ENCODE measurements around the gene RILP. TPM values are rescaled to one million over a fixed set of nuclear protein-coding genes. Genes with fewer than 3 reads are reported as not detected.

Gene RILP
- total RNA-seq, 4 donors from 2014 or later: 1.5 to 13.3 (median 8.5) TPM

DNA sequence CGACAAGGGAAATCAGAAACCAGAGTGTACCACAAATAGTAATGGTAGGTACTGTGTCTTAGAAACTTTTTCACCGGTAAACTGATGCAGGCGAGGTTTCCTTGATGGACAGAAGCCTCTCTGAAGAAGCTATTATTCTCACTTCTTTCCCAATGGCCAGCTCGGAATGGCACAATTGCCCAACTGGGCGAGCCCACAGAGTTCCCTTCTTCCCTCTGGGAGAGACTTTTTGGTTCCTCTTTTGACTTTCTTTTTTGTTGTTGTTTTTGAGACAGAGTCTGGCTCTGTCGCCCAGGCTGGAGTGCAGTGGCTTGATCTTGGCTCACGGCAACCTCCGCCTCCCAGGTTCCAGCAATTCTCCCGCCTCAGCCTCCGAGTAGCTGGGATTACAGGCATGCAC lies 38.0 kb downstream of the RILP start:
- H3K36me3 ChIP-seq: no peaks in the 10 kb centered on the region
- intact Hi-C loops (cut with DNase I; ENCODE audit: low total_unique reads): no loop called here
- no peaks in the 10 kb centered on the region for H3K4me1 ChIP-seq
- TF ChIP-seq POLR2A (IDR thresholded peaks at IDR 0.05) (no peak), CTCF (IDR thresholded peaks at IDR 0.05) (no peak)
- H3K9me3 ChIP-seq: no peaks in the 10 kb centered on the region
- H3K27me3 ChIP-seq: no peaks in the 10 kb centered on the region
- H3K4me3 ChIP-seq: no peak overlapping the region
- peak overlapping the region in 1 of 2 donors; percentile 15 for H3K27ac ChIP-seq
- no peak for DNase-seq

GRCh38 chr17:1608676-1609075 lies 41.0 kb downstream of the RILP start:
- DNase-seq: no peak
- TF ChIP-seq CTCF (IDR thresholded peaks at IDR 0.05) (no peak), POLR2A (IDR thresholded peaks at IDR 0.05) (no peak)
- no peaks in the 10 kb centered on the region for H3K27me3 ChIP-seq
- no peaks in the 10 kb centered on the region for H3K9me3 ChIP-seq
- no peaks in the 10 kb centered on the region for H3K36me3 ChIP-seq
- no peak overlapping the region for H3K4me3 ChIP-seq
- intact Hi-C loops (cut with DNase I; ENCODE audit: low total_unique reads): no loop called here
- no peak overlapping the region for H3K27ac ChIP-seq
- no peaks in the 10 kb centered on the region for H3K4me1 ChIP-seq

GRCh38 chr17:1607971-1608320 lies 41.7 kb downstream of the RILP start:
- TF ChIP-seq CTCF (IDR thresholded peaks at IDR 0.05): no peak
- TF ChIP-seq POLR2A (IDR thresholded peaks at IDR 0.05): no peak
- Histone ChIP-seq H3K4me3 (no peak overlapping the region), H3K36me3 (no peaks in the 10 kb centered on the region), H3K9me3 (no peaks in the 10 kb centered on the region), H3K4me1 (no peaks in the 10 kb centered on the region), H3K27ac (no peak overlapping the region), H3K27me3 (no peaks in the 10 kb centered on the region)
- DNase-seq: no peak
- intact Hi-C loops (cut with DNase I; ENCODE audit: low total_unique reads): no loop called here

DNA sequence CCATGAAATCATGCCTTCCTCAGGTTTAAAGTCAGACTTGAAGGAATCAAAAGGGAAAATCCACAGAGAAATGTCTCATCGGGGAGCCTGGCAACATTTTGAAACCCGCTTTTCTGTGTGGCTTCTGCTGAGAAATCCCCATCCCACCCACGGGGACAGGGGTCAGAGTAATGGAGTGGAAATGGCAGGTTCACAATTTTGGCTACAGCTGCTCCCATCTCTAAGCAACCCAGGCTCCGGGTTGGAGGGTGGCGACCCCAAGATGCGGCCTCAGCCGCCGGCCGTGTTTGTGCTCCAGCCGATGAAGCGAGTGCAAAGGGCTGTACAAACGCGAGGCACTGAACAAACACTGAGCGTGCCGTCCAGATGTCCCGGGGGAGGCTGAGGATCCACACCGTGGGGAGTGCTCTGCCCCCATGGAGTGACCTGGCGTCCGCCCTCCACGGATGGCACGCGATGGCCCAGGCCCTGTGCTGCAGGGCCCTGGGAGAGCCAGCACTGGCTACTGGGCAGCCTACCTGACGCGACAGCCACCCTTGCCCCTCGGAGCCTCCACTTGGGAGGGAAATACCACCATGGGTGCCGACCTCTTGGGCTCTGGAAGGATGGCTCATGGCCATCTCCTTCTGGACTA lies 43.2 kb downstream of the RILP start:
- H3K27ac ChIP-seq: no peak overlapping the region
- TF ChIP-seq POLR2A (IDR thresholded peaks at IDR 0.05) (no peak), CTCF (IDR thresholded peaks at IDR 0.05) (no peak)
- intact Hi-C loops (cut with DNase I; ENCODE audit: low total_unique reads): no loop called here
- H3K4me1 ChIP-seq: no peaks in the 10 kb centered on the region
- no peaks in the 10 kb centered on the region for H3K36me3 ChIP-seq
- H3K9me3 ChIP-seq: no peaks in the 10 kb centered on the region
- H3K4me3 ChIP-seq: no peak overlapping the region
- no peak for DNase-seq
- H3K27me3 ChIP-seq: no peaks in the 10 kb centered on the region

- H3K27me3 ChIP-seq: no peaks in the 10 kb centered on the region
- no peak for DNase-seq
- H3K4me1 ChIP-seq: no peaks in the 10 kb centered on the region
- no peaks in the 10 kb centered on the region for H3K36me3 ChIP-seq
- intact Hi-C loops (cut with DNase I; ENCODE audit: low total_unique reads): no loop called here
- H3K27ac ChIP-seq: no peak overlapping the region
- H3K4me3 ChIP-seq: no peak overlapping the region
- TF ChIP-seq CTCF (IDR thresholded peaks at IDR 0.05) (no peak), POLR2A (IDR thresholded peaks at IDR 0.05) (no peak)
- no peaks in the 10 kb centered on the region for H3K9me3 ChIP-seq
Observed at GRCh38 chr17:1605681-1606351, 43.9 kb downstream of the RILP start.

Data from uterus (tissue), 4 donors.